Thyroid gland (tissue), 4 donors: Measurements from ENCODE around the gene EPM2A.

Experiments used
- CTCF ChIP-seq, 6 experiments: fragments of 200-600 bp in 3 of 6; fragments of 450-650 bp in 3 of 6; sonication (generic) in 3 of 6; IDR thresholded peaks; one replicate each; pipeline ENCODE4 v1.5.1; 2016 to 2019; ENCODE audit warnings: antibody characterized with exemption in 6 of 6, mild to moderate bottlenecking in 2 of 6, inconsistent platforms in 1 of 6, moderate library complexity in 1 of 6
- POLR2A ChIP-seq, 2 donors: fragments of 450-650 bp; IDR thresholded peaks; one replicate each; pipeline ENCODE4 v1.6.1; 2017; ENCODE audit warnings: antibody characterized with exemption in 2 of 2, mild to moderate bottlenecking in 2 of 2, moderate library complexity in 1 of 2

GRCh38 chr6:145734486-145735355 lies 599 bp downstream of the EPM2A start:
- TF ChIP-seq CTCF (IDR thresholded peaks at IDR 0.05) (no peak), POLR2A (IDR thresholded peaks at IDR 0.05) (peak in 1 of 2 donors; percentile 84)
